H9 (cell line): ENCODE data around the gene RAP1B. TPM values are rescaled to one million over a fixed set of nuclear protein-coding genes. Genes with fewer than 3 reads are reported as not detected.

Experiments
- DNase-seq: peaks from one replicate; pipeline ENCODE4 v3.0.0-alpha.2; 2017
- H2AFZ ChIP-seq: one replicate; pipeline ENCODE4 v1.6.1; 2013; ENCODE audit warnings: mild to moderate bottlenecking, low read length, control low read depth, moderate library complexity
- H2AK5ac ChIP-seq: 2 replicates; pipeline ENCODE4 v1.6.1; 2013; ENCODE audit warnings: low read length, control low read depth, mixed read lengths; ENCODE audit not compliant: insufficient read length
- H2BK120ac ChIP-seq: one replicate; pipeline ENCODE4 v1.6.1; 2013; ENCODE audit warnings: low read depth, mild to moderate bottlenecking, low read length, control low read depth, inconsistent platforms; ENCODE audit not compliant: poor library complexity, severe bottlenecking
- H2BK12ac ChIP-seq: 2 replicates; pipeline ENCODE4 v1.6.1; 2013; ENCODE audit warnings: low read length, control low read depth, mixed read lengths, low read depth; ENCODE audit not compliant: insufficient read length
- H2BK15ac ChIP-seq: 2 replicates; pipeline ENCODE4 v1.6.1; 2013; ENCODE audit warnings: low read depth, low read length, control low read depth
- H2BK20ac ChIP-seq: one replicate; pipeline ENCODE4 v1.6.1; 2013; ENCODE audit warnings: low read depth, mild to moderate bottlenecking, low read length, control low read depth, inconsistent platforms; ENCODE audit not compliant: poor library complexity, severe bottlenecking
- H2BK5ac ChIP-seq: 2 replicates; pipeline ENCODE4 v1.6.1; 2013; ENCODE audit warnings: low read length, control low read depth, mixed read lengths; ENCODE audit not compliant: insufficient read length
- H3K14ac ChIP-seq: 2 replicates; pipeline ENCODE4 v1.6.1; 2013; ENCODE audit warnings: low read length, control low read depth; ENCODE audit not compliant: insufficient read depth
- H3K18ac ChIP-seq: 2 replicates; pipeline ENCODE4 v1.6.1; 2013; ENCODE audit warnings: low read depth, mild to moderate bottlenecking, mixed read lengths, low read length, control low read depth; ENCODE audit not compliant: insufficient read length
- H3K23ac ChIP-seq: 2 replicates; pipeline ENCODE4 v1.6.1; 2013; ENCODE audit warnings: low read length, control low read depth, mixed read lengths, low read depth; ENCODE audit not compliant: insufficient read length
- H3K23me2 ChIP-seq: 2 replicates; pipeline ENCODE4 v1.6.1; 2013; ENCODE audit warnings: low read depth, mild to moderate bottlenecking, mixed read lengths, low read length, control low read depth; ENCODE audit not compliant: insufficient read length, poor library complexity, severe bottlenecking
- H3K27ac ChIP-seq: 2 replicates; pipeline ENCODE4 v1.5.1; 2013; ENCODE audit warnings: low read length, control low read depth, mixed read lengths, low read depth; ENCODE audit not compliant: insufficient read length
- H3K27me3 ChIP-seq: 2 replicates; pipeline ENCODE4 v1.6.1; 2013; ENCODE audit warnings: low read length, control low read depth, inconsistent platforms; ENCODE audit not compliant: insufficient read depth
- H3K4ac ChIP-seq: 2 replicates; pipeline ENCODE4 v1.6.1; 2013; ENCODE audit warnings: low read depth, mild to moderate bottlenecking, control low read depth, inconsistent platforms, low read length, moderate library complexity
- H3K4me1 ChIP-seq: 2 replicates; pipeline ENCODE4 v1.6.1; 2013; ENCODE audit warnings: low read length, control low read depth, inconsistent platforms; ENCODE audit not compliant: insufficient read depth
- H3K4me2 ChIP-seq: 2 replicates; pipeline ENCODE4 v1.6.1; 2013; ENCODE audit warnings: low read length, control low read depth, mixed read lengths; ENCODE audit not compliant: insufficient read length, insufficient read depth
- H3K56ac ChIP-seq: 2 replicates; pipeline ENCODE4 v1.6.1; 2013; ENCODE audit warnings: low read depth, mild to moderate bottlenecking, mixed read lengths, low read length, control low read depth; ENCODE audit not compliant: insufficient read length
- H3K79me1 ChIP-seq: 2 replicates; pipeline ENCODE4 v1.6.1; 2013; ENCODE audit warnings: low read depth, mild to moderate bottlenecking, moderate library complexity, low read length, control low read depth, inconsistent platforms; ENCODE audit not compliant: insufficient read depth, poor library complexity, severe bottlenecking
- H3K79me2 ChIP-seq: 2 replicates; pipeline ENCODE4 v1.6.1; 2013; ENCODE audit warnings: low read length, control low read depth, inconsistent platforms; ENCODE audit not compliant: insufficient read depth
- H3K9ac ChIP-seq: 2 replicates; pipeline ENCODE4 v1.6.1; 2013; ENCODE audit warnings: low read length, control low read depth, mixed read lengths; ENCODE audit not compliant: insufficient read length; ENCODE audit errors: extremely low read depth
- H3K9me3 ChIP-seq: one replicate; pipeline ENCODE4 v1.6.1; 2013; ENCODE audit warnings: low read depth, low read length, inconsistent platforms; ENCODE audit not compliant: control insufficient read depth
- H3T11ph ChIP-seq: one replicate; pipeline ENCODE4 v1.6.1; 2013; ENCODE audit warnings: mild to moderate bottlenecking, low read length, control low read depth, inconsistent platforms
- H4K20me1 ChIP-seq: one replicate; pipeline ENCODE4 v1.6.1; 2013; ENCODE audit not compliant: control insufficient read depth, insufficient read length, insufficient read depth
- H4K5ac ChIP-seq: 2 replicates; pipeline ENCODE4 v1.6.1; 2013; ENCODE audit warnings: low read depth, mild to moderate bottlenecking, mixed read lengths, low read length, control low read depth; ENCODE audit not compliant: insufficient read length
- H4K8ac ChIP-seq: replicated peaks from 2 replicates; pipeline ENCODE4 v1.6.1; 2013; ENCODE audit warnings: low read length, control low read depth, mixed read lengths, low read depth; ENCODE audit not compliant: insufficient read length
- H4K91ac ChIP-seq: 2 replicates; pipeline ENCODE4 v1.6.1; 2013; ENCODE audit warnings: low read depth, mild to moderate bottlenecking, moderate library complexity, mixed read lengths, low read length, control low read depth; ENCODE audit not compliant: insufficient read length
- H3K27ac Mint-ChIP-seq, 3 experiments: 2 replicates in 2 of 3; 3 replicates in 1 of 3; pipeline ENCODE4 v1.8.0; 2020 to 2021; ENCODE audit warnings: mixed read lengths in 3 of 3, mild to moderate bottlenecking in 1 of 3, moderate library complexity in 1 of 3
- H3K27me3 Mint-ChIP-seq: 2 replicates; pipeline ENCODE4 v1.8.0; 2021; ENCODE audit warnings: low read depth, mild to moderate bottlenecking, moderate library complexity, mixed read lengths
- H3K36me3 Mint-ChIP-seq, 3 experiments: 2 replicates in 2 of 3; 3 replicates in 1 of 3; pipeline ENCODE4 v1.8.0; 2020 to 2021; ENCODE audit warnings: low read depth in 3 of 3, mixed read lengths in 3 of 3; ENCODE audit not compliant: insufficient read depth in 1 of 3
- H3K4me1 Mint-ChIP-seq, 2 experiments: 2 replicates each; pipeline ENCODE4 v1.8.0; 2020; ENCODE audit warnings: mixed read lengths in 2 of 2
- H3K4me3 Mint-ChIP-seq, 2 experiments: 2 replicates in 1 of 2; 3 replicates in 1 of 2; pipeline ENCODE4 v1.8.0; 2020 to 2021; ENCODE audit warnings: mild to moderate bottlenecking in 2 of 2, mixed read lengths in 2 of 2, moderate library complexity in 1 of 2
- H3K9me3 Mint-ChIP-seq, 2 experiments: 2 replicates in 1 of 2; 3 replicates in 1 of 2; pipeline ENCODE4 v1.8.0; 2020; ENCODE audit warnings: mild to moderate bottlenecking in 2 of 2, mixed read lengths in 2 of 2, moderate library complexity in 1 of 2
- CTCF ChIP-seq: fragments of 200-600 bp; sonication (generic); conservative IDR thresholded peaks from 3 replicates; pipeline ENCODE4 v1.8.0; 2021; ENCODE audit warnings: antibody characterized with exemption, mild to moderate bottlenecking
- WGBS: extraction: QIAGEN DNeasy Blood & Tissue Kit; methylation state at CpG from one replicate; pipeline ENCODE4 v1.1.7; 2013; ENCODE audit warnings: missing lambda C conversion rate, low lambda C conversion rate, mixed read lengths; ENCODE audit not compliant: insufficient read length; ENCODE audit errors: extremely low coverage; 5-methylcytosine and 5-hydroxymethylcytosine counted together
- total RNA-seq: library from RNA; stranded (reverse); gene quantifications from 2 replicates; pipeline ENCODE4 v1.2.1, GENCODE V29; 2021

Gene RAP1B
- total RNA-seq, 1 experiment from 2014 or later: 97.7 TPM

- Histone ChIP-seq H2BK20ac (no peak overlapping the region), H3K79me2 (no peaks in the 10 kb centered on the region), H2BK120ac (no peak overlapping the region), H2BK12ac (no peak overlapping the region), H2AFZ (no peak overlapping the region), H3K14ac (no peak overlapping the region), H3K27ac (no peak overlapping the region), H2AK5ac (no peak overlapping the region), H4K5ac (no peak overlapping the region), H2BK15ac (no peak overlapping the region), H4K20me1 (no peaks in the 10 kb centered on the region), H2BK5ac (no peak overlapping the region), H3K4me1 (0 out of 2 replicates have a peak, but pooled peaks cover 3% of the 10 kb centered on the region), H3K23ac (no peak overlapping the region), H3K23me2 (no peaks in the 10 kb centered on the region), H3K27me3 (no peaks in the 10 kb centered on the region), H3K9me3 (peaks cover 14% of the 10 kb centered on the region), H3K79me1 (no peaks in the 10 kb centered on the region), H3K18ac (no peak overlapping the region), H4K91ac (no peak overlapping the region), H4K8ac (no peak overlapping the region), H3K56ac (no peak overlapping the region), H3T11ph (no peak overlapping the region), H3K4me2 (no peak overlapping the region), H3K4ac (no peak overlapping the region), H3K9ac (no peak overlapping the region)
- WGBS: no CpG with 5 or more reads among the region's 3 CpGs
- Mint-ChIP-seq H3K27ac (no peak overlapping the region), H3K4me1 (peaks cover 5 to 7% of the 10 kb centered on the region in 2 experiments), H3K27me3 (no peaks in the 10 kb centered on the region; the same call in 1 of the 2 replicates), H3K9me3 (peaks cover 20 to 33% of the 10 kb centered on the region in 2 experiments), H3K36me3 (peaks cover 9 to 13% (median 11%) of the 10 kb centered on the region in 3 experiments), H3K4me3 (no peak overlapping the region)
- DNase-seq: no peak
- no peak for TF ChIP-seq CTCF
Measured at GRCh38 chr12:68589194-68589593, 21.5 kb upstream of the RAP1B start.
